ENCODE results near the gene STRN.
"Not testable (repeated sequence)": the region's sequence is repeated elsewhere in the genome, so short reads cannot be mapped to it uniquely, and the experiment has no call there.

The STRN gene, protein sequence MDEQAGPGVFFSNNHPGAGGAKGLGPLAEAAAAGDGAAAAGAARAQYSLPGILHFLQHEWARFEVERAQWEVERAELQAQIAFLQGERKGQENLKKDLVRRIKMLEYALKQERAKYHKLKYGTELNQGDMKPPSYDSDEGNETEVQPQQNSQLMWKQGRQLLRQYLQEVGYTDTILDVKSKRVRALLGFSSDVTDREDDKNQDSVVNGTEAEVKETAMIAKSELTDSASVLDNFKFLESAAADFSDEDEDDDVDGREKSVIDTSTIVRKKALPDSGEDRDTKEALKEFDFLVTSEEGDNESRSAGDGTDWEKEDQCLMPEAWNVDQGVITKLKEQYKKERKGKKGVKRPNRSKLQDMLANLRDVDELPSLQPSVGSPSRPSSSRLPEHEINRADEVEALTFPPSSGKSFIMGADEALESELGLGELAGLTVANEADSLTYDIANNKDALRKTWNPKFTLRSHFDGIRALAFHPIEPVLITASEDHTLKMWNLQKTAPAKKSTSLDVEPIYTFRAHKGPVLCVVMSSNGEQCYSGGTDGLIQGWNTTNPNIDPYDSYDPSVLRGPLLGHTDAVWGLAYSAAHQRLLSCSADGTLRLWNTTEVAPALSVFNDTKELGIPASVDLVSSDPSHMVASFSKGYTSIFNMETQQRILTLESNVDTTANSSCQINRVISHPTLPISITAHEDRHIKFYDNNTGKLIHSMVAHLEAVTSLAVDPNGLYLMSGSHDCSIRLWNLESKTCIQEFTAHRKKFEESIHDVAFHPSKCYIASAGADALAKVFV

DNA sequence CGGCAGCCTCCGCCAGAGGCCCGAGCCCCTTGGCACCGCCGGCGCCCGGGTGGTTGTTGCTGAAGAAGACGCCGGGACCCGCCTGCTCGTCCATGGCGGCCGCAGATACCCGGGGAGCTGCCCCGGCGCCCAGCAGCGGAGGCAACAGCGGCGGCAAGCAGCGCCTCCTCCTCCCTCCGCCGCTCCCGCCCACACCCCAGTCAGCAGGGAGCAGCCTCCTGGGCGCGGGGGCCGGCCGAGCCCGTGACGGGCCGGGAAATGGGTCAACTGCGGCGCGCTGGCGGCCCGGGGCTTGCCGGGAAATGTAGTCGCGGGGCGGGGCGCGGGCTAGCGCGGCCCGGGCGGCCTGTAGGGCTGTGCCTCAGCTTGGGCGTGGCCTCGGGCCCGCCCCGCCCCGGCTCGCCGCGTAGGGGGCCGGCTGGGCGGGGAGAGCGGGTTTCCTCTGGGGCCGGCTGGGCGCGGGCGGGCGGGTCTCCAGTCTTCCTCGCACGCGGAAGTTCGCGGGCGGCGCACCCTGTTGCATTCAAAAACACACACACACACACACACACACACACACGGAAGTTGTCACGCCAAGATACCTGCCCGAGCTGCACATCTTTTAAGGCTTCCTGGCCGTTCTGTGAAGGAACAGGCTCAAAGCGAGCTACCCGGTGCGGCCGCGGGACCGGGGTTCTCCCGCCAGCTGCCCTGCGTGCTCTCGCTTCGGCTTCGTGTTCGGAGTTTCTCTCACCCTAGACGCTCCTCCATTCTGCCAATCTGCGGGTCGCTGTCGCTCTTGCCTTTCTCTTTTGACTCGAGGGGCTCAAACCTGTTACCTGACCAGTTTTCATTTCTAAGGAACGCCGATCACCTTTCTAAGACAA, at the start of gene STRN:
Gene STRN (minus strand): TSS at position 167 of the 866 bp plus-strand sequence. CDS start 73 bp downstream, at position 94.
- DNase-seq: peak; percentile 98

DNA sequence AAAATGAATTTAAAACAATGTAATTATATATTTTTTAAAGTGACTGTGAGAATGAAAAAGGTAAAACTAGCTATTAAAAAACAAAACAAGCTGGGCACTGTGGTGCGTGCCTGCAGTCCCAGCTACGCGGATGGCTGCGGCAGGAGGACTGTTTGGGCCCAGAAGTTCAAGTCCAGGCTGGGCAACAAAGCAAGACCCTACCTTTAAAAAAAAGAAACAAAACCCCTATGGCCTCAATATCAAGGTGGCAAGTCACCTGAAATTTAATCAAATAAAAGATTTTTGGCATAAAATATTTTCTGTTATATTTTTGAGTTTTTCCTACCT, 46.9 kb upstream of the STRN start:
- no peak for DNase-seq

DNA sequence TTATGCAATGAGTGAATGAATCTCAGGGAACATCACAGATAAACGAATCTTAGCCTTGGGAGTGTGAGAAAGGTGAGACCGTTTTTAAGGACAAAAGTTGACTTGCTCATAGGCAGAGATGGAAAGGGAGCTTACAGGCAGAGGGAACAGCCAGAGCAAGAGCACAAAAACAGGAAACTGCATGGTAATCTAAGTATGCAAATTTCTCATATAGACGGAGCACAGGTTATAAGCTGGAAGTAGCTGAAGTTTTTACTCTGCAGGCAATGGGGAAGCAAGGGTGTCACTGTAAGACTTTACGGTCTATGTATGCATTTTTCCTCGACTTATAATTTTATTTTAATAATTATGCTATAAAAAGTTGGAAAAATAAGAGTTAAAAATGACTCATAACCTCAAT, 44.8 kb upstream of the STRN start:
- no peak for DNase-seq

DNA sequence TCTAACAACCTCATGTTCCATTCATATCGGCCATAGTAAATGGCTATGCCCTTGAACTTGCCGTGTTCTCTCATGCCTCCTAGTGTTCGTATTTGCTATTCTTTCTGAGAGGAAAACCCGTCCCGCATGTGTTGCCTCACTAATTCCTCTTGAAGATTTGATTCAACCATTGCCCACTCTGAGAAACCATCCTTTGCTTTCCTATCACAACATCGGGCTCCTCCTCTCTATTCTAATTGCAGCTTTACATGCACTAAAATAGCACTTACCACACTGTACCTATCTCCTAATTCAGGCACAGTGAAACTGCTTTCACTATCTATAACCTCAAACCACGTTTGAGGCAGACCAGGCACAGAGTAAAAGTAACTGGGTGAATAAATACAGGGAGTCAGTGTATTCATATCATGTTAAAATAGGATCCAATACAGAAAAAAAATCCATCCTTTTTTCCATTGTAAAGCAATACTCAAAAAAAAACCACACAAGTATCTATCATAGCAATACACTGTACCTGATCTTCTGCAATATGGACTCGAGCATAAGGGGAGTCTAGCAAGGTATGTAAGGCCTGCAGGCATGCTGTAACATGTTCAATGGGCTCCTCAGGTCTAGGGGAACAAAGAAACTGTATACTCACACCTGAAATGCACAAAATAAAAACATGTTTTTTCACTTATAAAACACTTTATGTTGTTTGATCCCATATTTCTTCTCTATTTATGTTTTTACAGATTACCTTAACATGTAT, 39.0 kb upstream of the STRN start:
- no peak for DNase-seq

DNA sequence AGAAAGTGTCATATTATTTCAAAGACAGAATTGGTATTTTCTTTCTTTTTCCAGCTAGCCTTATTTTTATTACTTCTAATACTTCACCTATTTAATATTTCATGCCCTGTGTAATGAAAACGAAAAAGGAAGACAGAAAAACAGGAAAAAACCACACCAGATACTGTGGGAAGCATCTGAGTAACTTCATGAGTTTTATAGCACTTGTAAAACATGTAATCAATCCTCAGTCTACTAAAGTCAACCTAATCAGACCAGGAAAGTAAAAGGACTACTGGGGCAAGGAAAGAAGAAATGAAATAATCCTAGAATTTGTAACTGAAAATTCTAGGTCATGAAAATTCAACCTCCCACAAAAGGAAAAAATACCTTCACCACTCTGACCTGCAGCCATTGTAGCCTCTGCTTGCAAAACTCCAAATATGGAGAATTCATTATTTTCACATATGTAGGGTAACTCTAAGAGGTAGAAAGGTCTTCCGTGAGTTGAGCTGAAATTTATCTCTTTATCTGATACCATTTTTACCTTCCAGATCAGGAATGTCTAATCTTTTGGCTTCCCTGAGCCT, 34.7 kb upstream of the STRN start:
- DNase-seq: no peak

DNA sequence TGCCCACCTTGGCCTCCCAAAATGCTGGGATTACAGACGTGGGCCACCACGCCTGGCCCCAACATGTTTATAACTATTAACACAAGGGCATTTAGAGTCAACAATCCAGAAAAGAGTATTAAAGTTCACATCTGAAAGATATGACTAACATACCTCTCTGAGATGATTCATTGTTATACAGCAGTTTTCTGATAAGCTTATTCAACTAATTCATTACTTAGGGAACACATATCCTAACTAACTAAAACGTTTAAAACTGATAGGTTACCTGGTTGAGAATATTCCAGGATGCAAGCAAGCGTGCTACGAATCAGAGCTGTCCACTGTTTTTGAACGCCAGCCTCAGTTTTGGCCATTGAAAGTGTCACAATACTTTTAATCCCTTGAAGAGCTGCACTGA, 34.0 kb upstream of the STRN start:
- DNase-seq: no peak

DNA sequence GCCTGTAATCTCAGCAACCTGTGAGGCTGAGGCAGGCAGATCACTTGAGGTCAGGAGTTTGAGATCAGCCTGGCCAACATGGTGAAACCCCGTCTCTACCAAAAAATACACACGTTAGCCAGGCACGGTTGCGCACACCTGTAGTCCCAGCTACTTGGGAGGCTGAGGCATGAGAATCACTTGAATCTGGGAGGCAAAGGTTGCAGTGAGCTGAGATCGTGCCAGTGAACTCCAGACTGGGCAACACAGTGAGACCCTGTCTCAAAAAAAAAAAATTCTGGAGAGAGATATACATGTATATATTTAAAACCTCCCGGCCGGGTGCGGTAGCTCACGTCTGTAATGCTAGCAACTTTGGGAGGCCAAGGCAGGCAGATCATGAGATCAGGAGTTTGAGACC, 33.1 kb upstream of the STRN start:
- DNase-seq: not testable (repeated sequence)

DNA sequence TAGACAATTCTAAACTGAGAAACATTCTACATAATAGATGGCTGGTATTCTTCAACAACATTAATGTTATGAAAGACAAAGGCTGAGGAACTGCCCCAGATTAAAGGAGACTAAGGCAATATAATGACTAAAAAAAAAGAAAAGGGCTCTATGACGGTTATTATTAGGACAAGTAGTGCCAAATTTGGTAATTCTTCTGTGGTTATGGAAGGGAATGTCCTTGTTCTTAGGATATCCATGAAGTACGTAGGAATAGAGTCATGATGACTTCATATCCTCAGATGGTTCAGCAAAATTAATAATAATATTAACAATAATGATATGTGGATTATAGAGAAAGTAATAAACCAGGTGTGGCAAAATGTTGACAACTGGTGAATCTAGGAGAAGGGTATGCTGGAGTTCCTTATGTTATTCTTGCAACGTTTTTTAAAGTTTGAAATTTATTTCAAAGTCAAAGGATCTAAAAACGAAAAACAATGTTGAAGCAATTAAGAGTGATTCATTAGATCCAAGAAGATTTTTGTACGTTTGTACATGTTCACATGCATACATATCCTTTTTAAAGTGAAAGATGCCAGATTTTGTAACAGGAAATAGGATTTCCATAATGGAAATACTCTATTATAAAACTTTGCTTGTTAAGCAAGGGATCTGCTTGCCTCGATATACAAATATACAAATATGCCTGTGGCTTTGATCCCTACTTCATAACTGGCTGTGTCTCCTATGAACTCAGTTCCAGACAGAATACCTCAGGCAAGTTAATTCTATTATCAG, 27.7 kb upstream of the STRN start:
- no peak for DNase-seq

DNA sequence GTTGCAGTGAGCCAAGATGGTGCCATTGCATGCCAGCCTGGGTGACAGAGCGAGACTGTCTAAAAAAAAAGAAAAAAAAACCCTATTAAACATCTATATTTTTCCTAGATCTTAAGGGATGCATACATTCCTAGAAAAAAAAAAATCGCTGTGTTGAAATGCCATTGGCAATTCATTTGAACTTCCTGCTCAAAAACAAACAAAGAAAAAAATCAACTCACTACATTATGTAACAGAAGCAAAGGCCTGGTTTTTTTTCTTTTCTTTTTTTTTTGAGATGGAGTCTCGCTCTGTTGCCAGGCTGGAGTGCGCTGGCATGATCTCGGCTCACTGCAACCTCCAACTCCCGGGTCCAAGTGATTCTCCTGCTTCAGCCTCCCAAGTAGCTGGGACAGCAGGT, 21.7 kb upstream of the STRN start:
- no peak for DNase-seq

DNA sequence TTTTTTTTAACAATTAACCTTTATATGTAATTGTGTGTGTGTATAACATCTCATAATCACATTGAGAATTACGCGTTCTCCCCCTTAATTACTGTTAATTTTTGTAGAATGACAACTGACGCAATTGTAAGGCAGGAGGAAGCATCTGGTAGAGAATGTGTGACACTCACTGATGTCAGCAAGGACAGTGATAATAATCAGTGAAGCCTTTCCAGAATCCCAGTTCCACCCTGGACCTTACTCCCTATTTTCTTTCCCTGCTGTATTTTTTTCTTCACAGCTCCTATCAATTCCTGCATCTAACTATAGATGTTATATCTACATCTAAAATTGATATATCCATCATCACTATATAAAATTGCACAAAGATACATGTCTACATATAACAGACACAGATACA, 16.1 kb upstream of the STRN start:
- DNase-seq: no peak

DNA sequence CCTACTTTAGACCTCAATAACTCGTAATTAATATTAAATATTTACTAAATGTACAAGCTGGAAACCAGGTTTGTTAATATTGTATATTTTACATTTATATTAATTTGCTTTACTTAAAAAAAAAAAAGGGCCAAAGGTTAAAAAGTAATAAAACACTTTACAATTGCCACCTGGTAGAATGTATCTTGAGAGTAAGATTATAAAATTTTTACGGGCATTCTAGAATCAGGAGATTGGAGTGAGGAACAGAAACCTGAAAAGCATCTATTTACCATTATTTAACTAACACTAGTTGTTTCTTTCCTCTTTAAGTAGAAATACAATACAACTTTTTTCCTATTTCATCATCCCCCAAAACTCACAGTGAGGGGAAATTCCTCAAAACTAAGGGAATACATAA, 15.6 kb upstream of the STRN start:
- no peak for DNase-seq

DNA sequence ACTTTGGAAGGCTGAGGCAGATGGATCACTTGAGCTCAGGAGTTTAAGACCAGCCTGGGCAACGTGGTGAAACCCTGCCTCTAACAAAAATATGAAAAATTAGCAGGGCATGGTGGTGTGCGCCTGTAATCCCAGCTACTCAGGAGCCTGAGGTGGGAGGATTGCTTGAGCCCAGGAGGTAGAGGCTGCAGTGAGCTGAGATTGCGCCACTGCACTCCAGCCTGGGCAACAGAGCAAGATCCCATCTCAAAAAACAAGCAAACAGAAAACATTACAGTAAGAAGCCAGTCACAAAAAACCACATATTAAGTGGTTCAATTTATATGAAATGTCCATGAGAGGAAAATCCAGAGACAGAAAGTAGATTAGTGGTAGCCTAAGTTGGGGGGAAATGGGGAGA, 12.7 kb upstream of the STRN start:
- DNase-seq: not testable (repeated sequence)

DNA sequence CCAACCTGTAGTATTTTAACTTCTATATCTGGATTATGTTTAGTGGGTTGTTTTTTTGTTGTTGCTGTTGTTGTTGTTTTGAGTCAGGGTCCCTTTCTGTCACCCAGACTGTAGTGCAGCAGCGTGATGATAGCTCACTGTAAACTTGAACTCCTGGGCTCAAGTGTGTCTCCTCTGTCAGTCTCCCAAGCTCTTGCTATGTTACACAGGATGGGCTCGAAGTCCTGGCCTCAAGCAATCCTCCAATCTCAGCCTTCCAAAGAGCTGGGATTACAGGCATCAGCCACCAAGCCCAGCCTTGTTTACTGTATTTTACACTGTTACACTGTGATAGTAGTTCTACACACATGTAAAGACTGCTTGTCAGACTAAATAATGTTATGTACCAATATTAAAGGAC, 9.7 kb upstream of the STRN start:
- no peak for DNase-seq

DNA sequence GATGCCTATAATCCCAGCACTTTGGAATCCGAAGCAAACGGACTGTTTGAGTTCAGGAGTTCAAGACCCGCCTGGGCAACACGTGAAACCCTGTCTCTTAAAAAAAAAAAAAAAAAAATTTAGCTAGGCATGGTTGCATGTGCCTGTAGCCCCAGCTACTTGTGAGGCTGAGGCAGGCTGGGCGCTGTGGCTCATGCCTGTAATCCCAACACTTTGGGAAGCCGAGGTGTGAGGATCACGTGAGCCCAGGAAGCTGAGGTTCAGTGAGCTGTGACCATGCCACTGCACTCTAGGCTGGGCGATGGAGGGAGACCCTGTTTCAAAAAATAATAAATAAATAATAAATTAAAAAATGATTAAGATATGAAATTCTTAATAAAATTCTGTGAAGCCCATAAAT, 9.0 kb upstream of the STRN start:
- DNase-seq: no peak

DNA sequence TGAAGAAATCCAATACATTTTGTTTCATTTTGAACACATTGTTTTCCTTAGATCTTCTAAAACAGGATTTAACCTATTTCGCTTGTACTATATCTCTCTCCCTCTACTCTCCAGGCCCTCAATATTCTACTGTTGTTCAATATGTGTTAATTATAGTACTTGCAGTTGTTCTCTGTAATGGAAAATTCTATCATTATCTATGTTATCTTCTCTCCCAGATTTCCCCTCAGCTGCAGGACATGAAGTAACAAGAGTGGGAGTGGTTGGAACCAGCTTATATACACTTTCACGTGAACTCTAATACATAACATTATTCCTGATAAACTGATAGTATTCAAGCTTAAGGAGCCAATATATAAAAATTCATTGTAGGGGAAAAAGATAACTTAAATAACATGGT, 7.0 kb upstream of the STRN start:
- DNase-seq: no peak

DNA sequence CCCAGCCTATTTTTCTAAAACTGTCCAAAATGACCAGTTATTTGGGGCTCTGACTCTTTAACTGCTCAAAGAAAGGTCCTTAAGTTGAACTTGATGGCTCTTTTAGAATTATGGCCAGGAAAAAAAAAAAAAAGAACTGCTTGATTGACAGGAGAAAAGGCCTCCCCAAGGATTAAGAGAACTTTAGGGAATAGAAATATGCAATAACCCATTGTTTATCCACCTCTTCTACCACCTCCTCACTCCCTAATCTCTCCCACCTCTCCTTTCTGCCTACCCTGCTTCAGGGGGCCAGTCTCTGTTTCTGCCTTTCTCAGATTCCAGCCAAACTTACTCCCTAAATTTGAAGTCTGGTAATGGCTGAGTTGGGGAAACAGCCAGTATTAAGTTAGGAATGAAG, 5.7 kb upstream of the STRN start:
- no peak for DNase-seq

DNA sequence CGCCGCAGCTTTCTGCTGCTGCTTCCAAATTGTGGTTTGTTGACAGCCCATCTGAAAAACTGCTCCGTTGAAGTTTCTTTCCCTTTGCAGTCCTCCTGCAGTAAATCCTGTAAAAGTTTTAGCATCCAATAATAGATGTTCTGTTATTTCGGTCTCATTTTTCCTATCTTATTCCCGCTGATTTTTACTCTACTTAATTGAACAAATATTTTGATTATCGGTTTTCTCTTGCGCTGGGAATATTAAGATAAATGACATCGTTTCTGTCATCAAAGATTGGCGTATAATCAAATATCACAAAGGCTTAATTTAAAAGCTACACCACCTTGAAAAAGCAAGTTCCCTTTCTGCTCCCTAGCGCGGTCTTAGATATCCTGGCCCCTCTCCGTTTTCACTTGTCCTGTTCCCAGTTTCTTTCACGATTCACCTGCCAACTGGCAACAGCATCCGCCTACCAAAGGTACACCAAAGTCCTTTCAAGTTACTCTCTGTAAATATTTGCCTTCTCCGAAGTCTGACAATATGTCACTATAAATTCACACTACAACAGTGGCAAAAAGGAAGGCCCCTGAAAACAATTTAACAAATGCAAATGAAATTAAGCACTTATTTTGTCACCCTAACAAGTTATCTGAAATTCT, 1.0 kb upstream of the STRN start:
- DNase-seq: no peak

DNA sequence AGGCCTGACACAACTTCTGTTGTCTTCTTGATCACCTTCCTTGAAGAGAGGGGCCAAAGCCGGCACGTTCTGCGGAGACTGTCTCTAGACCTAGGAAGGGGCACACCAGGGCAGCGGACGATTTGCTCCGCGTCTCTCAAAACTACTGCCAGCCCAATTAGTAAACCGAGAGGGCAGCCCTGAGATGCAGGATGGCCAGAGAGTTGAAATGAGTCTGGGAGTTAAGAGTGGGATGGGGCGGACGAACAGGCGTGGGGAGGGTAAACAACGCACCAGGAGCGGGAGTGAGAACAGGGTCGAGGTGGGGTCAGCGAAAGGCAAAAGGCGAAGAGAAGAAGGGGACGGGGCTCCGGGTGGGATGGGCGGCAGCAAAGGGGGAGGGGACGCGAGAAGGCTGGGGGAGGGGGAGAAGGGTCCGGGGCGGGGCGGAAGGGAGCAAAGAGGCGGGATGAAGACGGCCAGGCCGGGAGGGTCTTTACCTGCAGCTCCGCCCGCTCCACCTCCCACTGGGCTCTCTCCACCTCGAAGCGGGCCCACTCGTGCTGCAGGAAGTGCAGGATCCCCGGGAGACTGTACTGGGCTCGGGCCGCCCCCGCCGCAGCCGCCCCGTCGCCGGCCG, 476 bp downstream of the STRN start:
- peak; percentile 65 for DNase-seq

DNA sequence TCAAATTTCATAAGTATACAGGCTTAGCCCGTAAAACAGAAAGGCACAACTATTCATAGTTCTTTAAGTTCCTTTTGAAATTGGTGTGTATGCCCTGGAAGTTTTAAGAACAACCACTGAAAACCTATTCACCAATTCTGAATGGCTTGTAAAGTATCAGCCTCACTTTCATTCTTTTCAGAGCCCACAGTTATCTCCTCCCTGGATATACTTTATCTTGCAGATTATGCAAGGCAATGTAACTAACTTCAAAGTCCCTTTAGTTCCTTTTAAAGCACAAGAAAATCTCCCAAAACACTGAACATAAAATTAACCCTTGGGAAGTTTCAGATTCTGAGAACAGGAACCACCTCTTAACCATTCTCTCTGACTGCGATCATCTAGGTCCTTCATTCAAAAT, 1.1 kb downstream of the STRN start:
- no peak for DNase-seq

DNA sequence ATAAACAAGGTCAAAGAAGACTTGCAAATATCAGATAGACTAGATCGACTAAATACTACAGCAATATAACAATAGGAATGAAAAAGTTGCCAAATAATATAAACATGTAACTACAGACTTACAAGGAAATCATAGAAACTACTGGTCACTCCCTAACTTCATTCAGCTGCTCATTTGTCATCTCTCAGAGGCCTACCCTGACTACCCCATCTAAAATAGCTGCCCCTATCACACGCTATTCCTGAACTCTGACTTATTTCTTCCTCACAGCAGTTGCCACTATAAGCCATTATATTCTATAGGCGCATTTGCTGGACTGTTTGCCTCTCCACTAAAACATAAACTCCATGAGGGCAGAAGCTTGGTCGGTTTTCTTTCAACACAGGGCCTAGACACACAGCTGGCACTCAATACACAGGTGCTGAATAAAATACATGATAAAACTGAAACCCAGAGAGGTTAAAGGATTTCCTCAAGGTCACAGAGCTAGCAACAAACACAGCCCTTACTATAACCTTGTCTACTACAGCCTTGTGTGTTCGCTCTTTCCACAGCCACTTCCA, 1.8 kb downstream of the STRN start:
- no peak for DNase-seq
